ENCODE results near the gene ALK.
"Not testable (repeated sequence)": the region's sequence is repeated elsewhere in the genome, so short reads cannot be mapped to it uniquely, and the experiment has no call there.

The ALK gene

DNA sequence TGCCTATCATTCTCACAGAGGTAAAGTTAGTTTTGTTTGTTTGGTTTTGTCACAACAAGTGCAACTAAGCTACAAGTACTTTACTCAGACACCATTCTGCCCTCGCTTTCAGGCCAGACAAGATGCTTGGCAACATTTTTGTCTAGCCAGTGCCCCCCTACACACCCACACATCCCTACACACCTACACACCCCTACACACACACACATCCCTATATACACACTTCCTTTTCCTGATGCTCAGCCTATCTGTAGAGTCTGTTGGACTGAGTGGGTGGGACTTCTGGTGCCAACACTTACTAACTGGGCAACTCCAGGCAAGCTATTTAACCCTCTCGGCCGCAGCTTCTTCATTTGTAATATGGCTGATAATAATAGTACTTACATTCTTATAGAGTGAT, 161.4 kb downstream of the ALK start:
- no peaks in the 10 kb centered on the region for H3K36me3 ChIP-seq (ENCODE audit: insufficient read depth, low read length)
- no peak overlapping the region for H3K9ac ChIP-seq (ENCODE audit: low read depth, low read length)
- no peaks in the 10 kb centered on the region for H3K9me3 ChIP-seq (ENCODE audit: control insufficient read depth, insufficient read depth, low read length)
- H3K4me1 ChIP-seq (ENCODE audit: insufficient read depth, low read length) = no peaks in the 10 kb centered on the region

- Histone ChIP-seq H3K9me3 (ENCODE audit: control insufficient read depth, insufficient read depth, low read length) (no peaks in the 10 kb centered on the region), H3K4me1 (ENCODE audit: insufficient read depth, low read length) (no peaks in the 10 kb centered on the region), H3K36me3 (ENCODE audit: insufficient read depth, low read length) (no peaks in the 10 kb centered on the region), H3K9ac (ENCODE audit: low read depth, low read length) (no peak overlapping the region)
Measured at GRCh38 chr2:29759360-29759759, 162.0 kb downstream of the ALK start.

GRCh38 chr2:29755829-29756228, 165.6 kb downstream of the ALK start:
- Histone ChIP-seq H3K4me1 (ENCODE audit: insufficient read depth, low read length) (no peaks in the 10 kb centered on the region), H3K9me3 (ENCODE audit: control insufficient read depth, insufficient read depth, low read length) (no peaks in the 10 kb centered on the region), H3K9ac (ENCODE audit: low read depth, low read length) (no peak overlapping the region), H3K36me3 (ENCODE audit: insufficient read depth, low read length) (no peaks in the 10 kb centered on the region)

GRCh38 chr2:29755233-29755632, 166.2 kb downstream of the ALK start:
- no peaks in the 10 kb centered on the region for H3K9me3 ChIP-seq (ENCODE audit: control insufficient read depth, insufficient read depth, low read length)
- no peak overlapping the region for H3K9ac ChIP-seq (ENCODE audit: low read depth, low read length)
- H3K4me1 ChIP-seq (ENCODE audit: insufficient read depth, low read length) = no peaks in the 10 kb centered on the region
- H3K36me3 ChIP-seq (ENCODE audit: insufficient read depth, low read length) = no peaks in the 10 kb centered on the region

DNA sequence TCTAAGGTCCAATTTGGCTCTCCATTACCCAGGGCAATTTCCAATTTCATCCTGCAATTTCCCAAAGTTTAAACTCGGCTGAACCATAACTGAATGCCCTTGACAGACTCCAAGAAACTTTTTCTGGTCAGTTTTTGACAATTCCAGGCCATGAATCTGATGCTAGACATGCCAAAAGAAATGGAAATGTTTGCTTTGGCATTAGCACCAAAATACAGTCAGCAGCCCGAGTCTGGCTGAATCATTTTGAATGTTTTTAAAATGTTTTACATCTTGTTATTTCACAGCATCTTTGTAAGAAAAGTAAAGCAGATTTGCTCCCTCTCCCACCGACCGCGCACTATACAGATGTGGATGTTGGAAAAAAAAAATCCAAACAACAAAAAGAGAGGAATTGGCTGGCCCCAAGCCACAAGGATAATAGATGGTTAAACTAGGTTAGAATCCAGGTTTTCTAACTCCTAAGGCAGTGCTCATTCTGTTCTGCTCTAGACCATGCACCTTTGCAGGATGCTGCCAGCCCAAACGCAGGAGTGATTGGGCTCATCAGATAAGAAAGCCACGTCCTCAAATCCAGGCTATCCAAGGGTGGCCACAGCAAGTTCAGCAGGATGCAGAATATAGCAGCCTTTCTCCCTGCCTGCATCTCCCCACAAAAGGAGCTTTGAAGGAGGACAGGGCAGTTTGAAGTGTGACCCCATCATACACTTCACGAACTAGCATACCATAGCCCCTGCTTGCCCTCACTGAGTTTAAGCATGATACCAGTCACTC, 167.5 kb downstream of the ALK start:
- H3K9me3 ChIP-seq (ENCODE audit: control insufficient read depth, insufficient read depth, low read length) = no peaks in the 10 kb centered on the region
- H3K9ac ChIP-seq (ENCODE audit: low read depth, low read length) = no peak overlapping the region
- H3K4me1 ChIP-seq (ENCODE audit: insufficient read depth, low read length) = no peaks in the 10 kb centered on the region
- H3K36me3 ChIP-seq (ENCODE audit: insufficient read depth, low read length) = no peaks in the 10 kb centered on the region

GRCh38 chr2:29751390-29751789, 170.0 kb downstream of the ALK start:
- Histone ChIP-seq H3K9ac (ENCODE audit: low read depth, low read length) (no peak overlapping the region), H3K4me1 (ENCODE audit: insufficient read depth, low read length) (no peaks in the 10 kb centered on the region), H3K36me3 (ENCODE audit: insufficient read depth, low read length) (no peaks in the 10 kb centered on the region), H3K9me3 (ENCODE audit: control insufficient read depth, insufficient read depth, low read length) (no peaks in the 10 kb centered on the region)

GRCh38 chr2:29750463-29750862, 170.9 kb downstream of the ALK start:
- H3K9ac ChIP-seq (ENCODE audit: low read depth, low read length); H3K4me1 ChIP-seq (ENCODE audit: insufficient read depth, low read length); H3K36me3 ChIP-seq (ENCODE audit: insufficient read depth, low read length); H3K9me3 ChIP-seq (ENCODE audit: control insufficient read depth, insufficient read depth, low read length): not testable (repeated sequence)

- no peaks in the 10 kb centered on the region for H3K4me1 ChIP-seq (ENCODE audit: insufficient read depth, low read length)
- H3K9ac ChIP-seq (ENCODE audit: low read depth, low read length) = no peak overlapping the region
- no peaks in the 10 kb centered on the region for H3K36me3 ChIP-seq (ENCODE audit: insufficient read depth, low read length)
- no peaks in the 10 kb centered on the region for H3K9me3 ChIP-seq (ENCODE audit: control insufficient read depth, insufficient read depth, low read length)
Measured at GRCh38 chr2:29749843-29750242, 171.5 kb downstream of the ALK start.

- Histone ChIP-seq H3K4me1 (ENCODE audit: insufficient read depth, low read length) (no peaks in the 10 kb centered on the region), H3K9ac (ENCODE audit: low read depth, low read length) (no peak overlapping the region)
Measured at GRCh38 chr2:29749041-29749440, 172.3 kb downstream of the ALK start.

GRCh38 chr2:29747786-29748470, 173.5 kb downstream of the ALK start:
- Histone ChIP-seq H3K9me3 (ENCODE audit: control insufficient read depth, insufficient read depth, low read length) (no peaks in the 10 kb centered on the region), H3K9ac (ENCODE audit: low read depth, low read length) (no peak overlapping the region), H3K36me3 (ENCODE audit: insufficient read depth, low read length) (no peaks in the 10 kb centered on the region), H3K4me1 (ENCODE audit: insufficient read depth, low read length) (no peaks in the 10 kb centered on the region)

More at GRCh38 chr2:29749041-29749440, 172.3 kb downstream of the ALK start:
- H3K36me3 ChIP-seq (ENCODE audit: insufficient read depth, low read length) = no peaks in the 10 kb centered on the region
- H3K9me3 ChIP-seq (ENCODE audit: control insufficient read depth, insufficient read depth, low read length) = no peaks in the 10 kb centered on the region

DNA sequence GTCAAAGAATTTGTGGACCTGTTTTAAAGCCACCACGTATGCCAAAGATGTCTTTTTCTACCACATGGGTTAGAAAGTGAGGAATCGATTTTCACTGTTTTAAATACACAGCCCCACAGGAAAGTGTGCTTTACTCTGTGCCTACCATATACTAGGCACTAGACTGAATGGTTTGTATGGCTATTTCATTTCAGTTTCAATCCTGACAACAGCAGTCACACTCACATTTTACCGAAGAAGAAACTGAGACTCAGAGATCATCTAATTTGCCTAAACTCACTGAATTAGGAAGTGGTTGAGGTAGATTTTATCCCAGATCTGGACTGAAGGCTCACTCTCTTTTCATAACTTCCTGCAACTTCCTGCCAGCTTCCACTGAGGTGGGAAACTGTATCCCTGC, 176.4 kb downstream of the ALK start:
- Histone ChIP-seq H3K9ac (ENCODE audit: low read depth, low read length) (no peak overlapping the region), H3K9me3 (ENCODE audit: control insufficient read depth, insufficient read depth, low read length) (no peaks in the 10 kb centered on the region), H3K36me3 (ENCODE audit: insufficient read depth, low read length) (no peaks in the 10 kb centered on the region), H3K4me1 (ENCODE audit: insufficient read depth, low read length) (no peaks in the 10 kb centered on the region)

DNA sequence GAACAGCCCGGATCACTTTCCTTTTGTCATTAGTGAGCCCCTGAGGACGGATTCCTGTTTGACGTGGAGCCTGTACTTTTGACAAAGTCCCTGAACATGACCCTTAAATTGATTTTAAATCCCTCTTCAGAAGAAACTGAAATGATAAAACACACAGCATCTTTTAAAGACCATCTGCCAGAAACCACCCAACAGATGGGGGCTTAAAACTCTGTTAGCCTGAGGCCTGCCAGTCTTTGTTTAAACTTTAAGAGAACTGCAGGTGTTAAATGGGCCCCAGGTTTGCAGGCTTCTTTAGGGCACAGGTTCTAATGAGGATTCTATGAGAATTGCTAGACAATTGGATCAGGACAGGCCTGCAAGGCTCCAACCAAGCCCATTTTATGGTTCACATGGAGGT, 177.9 kb downstream of the ALK start:
- Histone ChIP-seq H3K36me3 (ENCODE audit: insufficient read depth, low read length) (no peaks in the 10 kb centered on the region), H3K9ac (ENCODE audit: low read depth, low read length) (no peak overlapping the region), H3K4me1 (ENCODE audit: insufficient read depth, low read length) (no peaks in the 10 kb centered on the region), H3K9me3 (ENCODE audit: control insufficient read depth, insufficient read depth, low read length) (no peaks in the 10 kb centered on the region)

- Histone ChIP-seq H3K9ac (ENCODE audit: low read depth, low read length) (no peak overlapping the region), H3K9me3 (ENCODE audit: control insufficient read depth, insufficient read depth, low read length) (no peaks in the 10 kb centered on the region), H3K36me3 (ENCODE audit: insufficient read depth, low read length) (no peaks in the 10 kb centered on the region), H3K4me1 (ENCODE audit: insufficient read depth, low read length) (no peaks in the 10 kb centered on the region)
Measured at GRCh38 chr2:29742656-29743055, 178.7 kb downstream of the ALK start.

DNA sequence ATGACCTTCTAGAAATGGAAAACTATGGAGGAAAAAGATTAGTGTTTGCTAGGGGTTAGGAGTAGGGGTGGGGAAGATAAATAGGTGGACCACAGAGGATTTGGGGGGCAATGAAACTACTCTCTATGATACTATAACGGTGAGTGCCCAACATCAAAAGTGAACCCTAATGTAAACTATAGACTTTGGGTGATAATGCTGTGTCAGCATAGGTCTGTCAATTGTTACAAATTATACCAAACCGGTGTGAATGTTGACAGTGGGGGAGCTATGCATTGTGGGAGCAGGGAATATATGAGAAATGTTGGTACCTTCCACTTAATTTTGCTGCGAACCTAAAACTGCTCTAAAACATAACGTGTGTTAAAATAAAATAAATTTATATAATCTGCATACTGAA, 180.3 kb downstream of the ALK start:
- Histone ChIP-seq H3K4me1 (ENCODE audit: insufficient read depth, low read length) (no peaks in the 10 kb centered on the region), H3K36me3 (ENCODE audit: insufficient read depth, low read length) (no peaks in the 10 kb centered on the region), H3K9ac (ENCODE audit: low read depth, low read length) (no peak overlapping the region), H3K9me3 (ENCODE audit: control insufficient read depth, insufficient read depth, low read length) (no peaks in the 10 kb centered on the region)

DNA sequence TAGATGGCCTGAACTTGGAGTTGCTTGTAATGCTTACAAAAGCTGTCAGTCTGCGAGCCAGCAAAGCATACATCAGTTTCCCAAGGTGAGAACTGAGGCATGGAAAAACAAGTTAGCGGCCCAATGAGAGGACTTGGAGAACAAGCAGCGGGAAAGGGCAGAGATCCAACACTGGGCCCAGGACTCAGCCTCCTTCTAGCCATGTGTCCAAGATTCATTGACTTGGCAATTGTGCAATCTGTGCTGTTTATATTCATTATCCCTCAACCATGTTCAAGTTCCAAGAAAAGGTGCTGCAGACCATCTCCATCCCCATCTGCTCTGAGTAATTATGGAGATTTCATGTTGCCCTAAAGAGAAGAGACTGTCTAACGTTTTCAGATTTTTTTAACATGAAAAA, 187.4 kb downstream of the ALK start:
- Histone ChIP-seq H3K4me1 (ENCODE audit: insufficient read depth, low read length) (no peaks in the 10 kb centered on the region; the same call in 1 of the 2 replicates), H3K9me3 (ENCODE audit: control insufficient read depth, insufficient read depth, low read length) (no peaks in the 10 kb centered on the region), H3K36me3 (ENCODE audit: insufficient read depth, low read length) (no peaks in the 10 kb centered on the region), H3K9ac (ENCODE audit: low read depth, low read length) (no peak overlapping the region)
